ENCODE results near the gene PRXL2B.

Gene PRXL2B

DNA sequence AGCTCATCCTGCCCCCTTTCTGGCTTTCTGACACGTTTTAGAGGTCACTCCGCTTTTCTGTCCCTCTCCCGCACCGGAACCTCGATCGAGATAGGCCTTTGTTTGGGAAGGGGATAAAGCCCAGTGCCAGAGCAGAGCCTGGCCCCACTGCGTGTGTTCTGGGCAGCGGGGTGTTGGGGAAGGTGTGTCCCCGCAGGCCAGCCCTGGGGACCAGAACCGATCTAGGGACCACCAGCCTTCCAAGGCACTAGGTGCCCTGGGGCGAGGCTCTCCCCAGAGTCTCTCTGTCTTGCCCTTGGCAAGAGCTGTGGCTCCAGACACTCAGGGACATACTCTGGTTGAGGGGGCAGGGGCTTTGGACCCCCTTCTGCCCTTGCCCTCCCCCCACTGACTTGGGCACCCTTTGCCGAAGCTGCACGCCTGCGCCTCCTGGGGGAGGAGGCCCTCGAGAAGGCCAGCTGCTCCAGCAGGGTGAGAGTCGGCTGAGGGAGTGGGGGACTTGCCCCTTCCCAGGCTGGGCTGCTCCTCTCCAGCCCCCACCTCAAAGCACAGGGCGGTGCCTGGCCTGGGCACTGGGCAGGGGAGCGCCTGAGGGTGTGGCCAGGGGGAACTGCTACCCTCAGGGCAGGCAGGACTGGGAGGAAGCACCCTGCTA, 16.4 kb downstream of the PRXL2B start:
- DNase-seq = no peak

DNA sequence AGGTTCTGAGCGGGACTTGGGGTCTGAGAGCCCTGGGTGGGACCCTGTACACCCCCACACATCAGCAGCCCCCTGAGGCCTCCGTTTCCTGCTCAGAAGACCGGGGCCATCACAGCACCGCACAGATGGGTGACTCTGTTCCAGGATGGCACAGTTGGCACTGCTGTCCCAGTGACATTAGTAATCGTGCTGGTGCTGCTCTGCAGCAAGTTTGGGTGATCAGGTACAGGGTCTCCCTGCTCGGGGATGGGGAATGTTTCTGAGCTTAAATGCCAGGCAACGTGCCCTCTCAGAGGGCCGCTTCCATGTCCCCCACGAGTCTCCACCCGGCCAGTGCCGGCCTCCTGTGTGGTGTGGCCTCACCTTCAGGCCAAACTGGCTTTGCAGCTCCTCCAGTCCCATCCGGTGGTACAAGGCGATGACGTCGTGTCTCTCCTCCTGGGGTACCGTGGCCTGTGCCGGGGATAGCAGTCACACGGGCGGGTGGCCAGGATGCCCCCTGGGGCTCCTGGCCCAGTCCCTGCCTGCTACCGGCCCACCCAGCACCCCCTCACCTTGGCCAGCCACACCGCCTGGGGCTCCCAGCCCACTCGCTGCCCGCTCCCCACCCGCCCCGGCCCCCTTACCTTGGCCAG, 17.1 kb downstream of the PRXL2B start:
- no peak for DNase-seq

DNA sequence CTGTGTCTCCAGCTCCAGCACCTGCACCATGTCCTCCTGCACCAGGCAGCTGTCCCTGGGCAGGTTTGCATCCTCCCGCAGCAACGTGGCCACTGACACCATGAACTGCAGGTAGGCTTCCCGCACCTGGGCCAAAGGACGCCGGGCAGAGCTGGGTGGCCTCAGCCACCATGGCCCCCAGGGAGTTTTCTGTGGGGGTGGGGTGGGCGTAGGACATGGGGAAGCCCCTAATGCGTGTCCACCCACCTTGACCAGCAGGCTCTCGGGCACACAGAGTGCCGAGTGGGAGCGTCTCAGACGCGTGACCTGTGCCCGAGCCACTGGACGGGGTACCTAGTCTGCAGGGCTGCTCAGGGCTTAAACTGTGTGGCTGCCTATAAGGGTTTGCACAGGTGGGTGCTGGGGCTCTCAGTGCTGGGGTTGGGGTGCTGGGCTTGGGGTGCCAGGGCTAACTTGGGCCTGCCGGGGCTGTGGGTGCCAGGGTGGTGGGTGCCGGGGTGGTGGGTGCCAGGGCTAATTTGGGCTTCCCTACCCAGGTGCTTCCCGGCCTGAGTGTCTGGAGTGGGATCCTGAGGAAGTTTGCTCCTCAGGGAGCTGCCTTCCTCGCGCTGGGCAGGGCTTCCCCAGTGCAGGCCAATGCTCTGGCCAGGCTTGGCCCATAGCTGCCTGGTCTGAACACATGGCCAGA, 17.7 kb downstream of the PRXL2B start:
- no peak for DNase-seq

DNA sequence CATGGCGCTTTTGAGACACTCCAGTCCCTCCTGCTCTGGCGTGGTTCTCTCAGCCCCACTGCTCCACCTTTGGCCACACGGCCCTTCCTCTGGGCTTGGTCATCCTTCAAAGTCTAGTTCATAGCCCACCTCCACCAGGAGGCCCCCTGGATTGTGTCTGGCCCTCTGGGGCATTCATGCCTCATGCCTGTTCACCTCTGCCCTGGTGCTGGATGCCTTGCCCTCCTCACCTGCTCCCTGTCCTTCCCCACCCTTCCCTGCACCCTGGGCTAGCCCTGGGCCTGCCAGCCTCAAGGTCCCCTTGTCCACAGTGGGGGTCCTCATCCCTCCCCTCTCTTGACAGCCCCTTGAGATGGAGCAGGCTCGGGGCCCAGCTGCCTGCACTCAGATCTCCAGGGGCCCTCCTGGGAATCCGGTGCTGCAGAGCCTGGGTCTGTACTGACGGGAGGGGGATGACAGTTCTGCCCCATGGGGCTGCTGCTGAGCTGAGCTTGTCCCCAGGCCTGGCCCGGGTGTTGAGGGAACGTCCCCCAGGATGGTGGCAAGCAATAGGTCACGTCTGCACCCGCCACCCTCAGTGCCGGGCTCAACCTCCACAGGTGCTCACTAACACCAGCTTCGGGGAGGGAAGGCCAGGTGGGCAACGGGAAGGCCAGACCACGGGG, 18.4 kb downstream of the PRXL2B start:
- DNase-seq = no peak

DNA sequence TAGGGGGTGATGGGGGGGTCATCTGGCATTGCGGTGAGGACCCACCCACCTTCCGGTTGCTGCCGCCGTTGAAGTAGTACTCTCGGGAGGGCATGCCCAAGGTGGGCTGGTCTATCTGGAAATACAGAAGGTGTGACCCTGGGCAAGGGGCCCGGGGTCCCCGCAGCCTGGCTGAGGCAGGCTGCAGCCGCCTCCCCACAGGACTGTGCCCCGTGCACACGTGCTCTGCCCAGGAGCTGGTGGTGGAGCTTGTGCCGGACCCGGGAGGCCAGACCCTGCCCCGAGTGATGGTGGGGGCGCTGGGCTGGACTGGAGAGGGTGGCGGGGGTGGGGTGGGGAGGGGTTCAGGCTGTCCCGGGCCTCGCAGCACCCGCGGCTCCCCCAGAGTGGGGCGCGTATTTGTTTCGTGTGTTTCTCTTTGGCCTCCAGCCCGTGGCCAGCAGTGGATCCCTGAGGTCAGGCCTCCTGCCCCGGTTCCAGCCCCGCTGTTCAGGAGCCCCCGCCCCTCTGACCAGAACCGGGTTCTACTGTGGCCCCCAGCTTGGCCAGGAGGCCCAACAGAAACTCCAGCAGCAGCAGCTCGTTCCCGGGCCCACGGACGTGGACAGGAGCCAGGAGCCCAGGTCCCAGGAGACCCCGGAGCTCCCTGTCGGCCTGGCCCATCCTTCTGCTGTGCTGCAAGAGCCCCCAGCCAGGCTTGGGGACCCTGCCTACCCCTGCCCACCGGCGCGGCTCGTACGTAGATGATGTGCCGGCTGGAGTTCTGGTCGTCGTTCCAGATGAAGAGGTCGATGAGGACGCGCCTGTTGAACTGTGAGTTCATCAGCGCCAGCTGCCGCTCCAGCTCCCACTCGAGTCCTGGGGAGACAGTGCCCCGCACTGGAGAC, 19.2 kb downstream of the PRXL2B start:
- no peak for DNase-seq

DNA sequence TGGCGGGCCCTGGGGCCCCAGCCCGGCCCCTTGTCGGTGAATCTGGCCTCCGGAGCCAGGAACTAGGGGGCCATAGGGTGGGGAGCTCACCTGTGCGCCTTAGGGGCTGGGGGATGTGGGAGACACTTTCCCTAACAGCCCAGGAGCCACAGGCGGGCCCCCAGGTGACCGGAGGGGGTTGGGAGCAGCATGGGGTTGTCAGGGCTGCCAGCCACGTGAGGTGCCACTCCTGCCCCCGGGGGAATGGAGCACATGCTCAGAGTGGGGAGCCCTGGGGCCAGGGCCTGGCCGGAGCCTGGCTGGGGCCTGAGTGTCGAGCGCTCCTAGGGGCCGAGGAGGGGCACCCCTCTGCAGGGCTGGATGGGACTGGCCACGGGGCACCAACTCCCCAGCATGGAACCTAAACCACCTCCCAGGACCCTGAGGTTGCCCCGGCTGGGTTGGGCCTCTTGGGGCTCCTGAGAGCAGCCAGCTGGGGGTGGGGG, 19.9 kb downstream of the PRXL2B start:
- DNase-seq = no peak

DNA sequence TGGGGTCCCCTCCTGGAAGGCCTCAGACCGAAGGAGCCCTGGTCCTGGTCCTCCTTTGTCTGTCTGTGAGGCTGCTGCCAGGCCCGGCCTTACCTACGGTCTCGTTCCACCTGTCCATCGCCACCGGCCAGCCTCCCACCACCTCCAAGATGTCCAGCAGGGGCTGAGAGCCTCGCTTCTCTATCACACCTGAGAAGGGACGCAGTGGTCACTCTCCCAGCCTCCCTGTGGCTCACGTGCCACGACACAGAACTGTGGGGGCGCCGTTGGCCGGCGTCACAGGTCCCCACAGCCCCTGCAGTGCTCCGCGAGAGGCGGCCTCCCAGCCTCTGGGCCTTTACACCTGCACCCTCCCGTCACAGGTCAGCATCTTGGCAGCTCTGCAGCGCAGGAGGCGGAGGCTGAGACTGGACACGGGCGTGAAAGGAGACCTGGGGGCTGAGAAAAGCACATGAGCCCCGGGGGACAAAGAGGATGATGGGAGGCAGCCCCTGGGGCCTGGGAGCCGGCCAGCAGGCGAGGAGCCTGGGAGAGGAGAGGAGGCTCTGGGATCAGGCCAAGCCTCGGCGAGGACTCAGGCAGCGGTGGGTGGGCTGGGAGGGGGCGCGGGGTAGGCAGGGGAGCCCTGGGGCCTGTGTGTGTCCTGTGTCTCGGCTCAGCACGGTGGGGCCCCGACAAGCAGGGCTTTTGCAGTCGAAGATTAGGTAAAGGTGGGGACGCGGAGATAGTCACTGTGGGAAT, 20.5 kb downstream of the PRXL2B start:
- DNase-seq = no peak

DNA sequence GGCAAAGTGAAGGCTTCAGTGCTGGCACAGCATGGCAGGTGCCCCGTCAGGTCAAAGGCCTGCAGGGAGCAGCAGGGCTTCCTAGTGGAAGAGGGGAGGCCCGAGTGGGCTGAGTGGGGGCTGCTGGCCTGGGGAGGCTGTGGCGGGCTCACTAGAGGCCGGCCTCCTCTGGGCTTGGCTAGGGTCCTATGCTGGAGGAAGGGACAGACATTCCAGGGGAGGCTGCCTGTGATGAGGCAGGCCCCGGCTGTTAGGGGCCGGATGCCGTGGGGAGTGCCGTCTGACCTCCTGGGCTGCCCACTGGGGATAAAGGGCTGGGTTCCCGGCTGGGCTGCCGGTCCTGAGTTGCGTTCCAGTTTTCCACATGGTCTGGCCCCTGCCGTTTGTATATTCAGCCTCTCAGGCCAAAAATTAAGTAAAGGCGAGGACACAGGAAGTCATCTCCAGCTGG, 21.1 kb downstream of the PRXL2B start:
- DNase-seq = no peak

DNA sequence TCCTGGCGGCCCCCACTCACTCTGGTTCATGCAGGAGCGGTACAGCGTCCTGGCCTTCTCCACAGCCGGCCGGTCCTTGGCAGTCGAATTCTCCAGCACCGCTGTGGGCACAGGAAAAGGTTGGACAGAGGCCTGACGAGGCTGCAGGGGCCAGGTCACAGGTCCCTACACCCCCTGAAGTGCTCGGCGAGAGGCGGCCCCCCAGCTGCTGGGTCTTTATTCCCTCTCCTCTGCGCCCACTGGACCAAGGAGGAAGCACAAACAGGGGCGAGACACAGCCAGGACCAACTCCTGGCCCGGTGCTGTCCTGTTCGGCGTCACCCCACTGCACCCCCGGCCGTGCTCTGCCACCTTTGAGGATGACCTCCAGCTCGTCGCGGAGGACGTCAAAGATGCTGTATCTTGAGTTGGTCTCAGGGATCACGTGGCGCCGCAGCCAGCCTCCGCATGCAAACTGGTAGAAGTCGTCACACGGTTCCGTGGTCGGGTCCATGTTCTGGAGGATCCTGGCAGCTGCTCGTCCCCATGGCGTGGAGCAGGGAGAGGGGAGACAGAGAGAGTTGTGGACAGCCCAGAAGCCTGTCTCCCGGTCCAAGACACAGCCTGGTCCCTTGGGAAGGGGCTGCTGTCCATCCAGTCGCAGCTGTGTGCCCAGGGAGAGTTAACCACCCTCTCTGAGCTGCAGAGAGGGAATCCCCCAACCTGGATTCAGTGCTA, 22.9 kb downstream of the PRXL2B start:
- no peak for DNase-seq

DNA sequence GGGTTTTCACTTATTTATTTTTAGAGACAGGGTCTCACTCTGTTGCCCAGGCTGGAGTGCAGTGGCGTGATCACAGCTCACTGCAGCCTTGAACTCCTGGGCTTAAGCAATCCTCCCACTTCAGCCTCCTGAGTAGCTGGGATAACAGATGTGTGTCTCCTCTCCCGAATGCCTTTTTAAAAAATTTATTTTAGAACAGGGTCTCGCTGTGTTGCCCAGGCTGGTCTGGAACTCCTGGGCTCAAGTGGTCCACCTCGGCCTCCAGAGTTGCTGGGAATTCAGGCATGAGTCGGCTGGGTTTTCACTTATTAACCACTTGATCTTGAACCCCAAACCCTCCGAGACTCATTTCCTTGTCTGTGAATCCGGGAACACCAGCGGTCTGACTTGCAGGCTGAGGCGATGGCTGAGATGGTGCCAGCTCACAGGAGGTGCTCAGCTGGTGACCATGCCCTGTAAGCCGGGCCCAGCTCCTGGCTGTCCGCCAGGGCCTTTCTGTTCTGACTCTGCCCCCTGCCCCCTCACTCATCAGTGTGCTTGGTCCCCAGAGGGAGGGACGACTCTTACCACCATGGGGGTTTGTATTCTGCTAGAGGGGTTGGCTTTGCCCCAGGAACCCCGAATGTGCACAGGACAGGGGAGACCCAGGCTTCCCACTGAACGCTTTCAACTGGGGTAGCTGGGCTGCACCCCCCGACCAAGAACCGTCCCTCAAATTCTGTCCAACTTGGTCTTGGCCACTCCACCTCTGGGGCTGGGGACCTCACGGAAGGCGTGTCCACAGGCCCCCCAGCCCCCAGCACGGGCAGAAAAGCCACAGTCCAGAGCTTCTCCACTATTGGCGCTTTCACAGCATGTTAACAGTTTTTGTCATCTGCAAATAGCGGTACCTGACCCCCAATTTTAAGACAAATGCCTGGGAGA, 23.7 kb downstream of the PRXL2B start:
- no peak for DNase-seq

DNA sequence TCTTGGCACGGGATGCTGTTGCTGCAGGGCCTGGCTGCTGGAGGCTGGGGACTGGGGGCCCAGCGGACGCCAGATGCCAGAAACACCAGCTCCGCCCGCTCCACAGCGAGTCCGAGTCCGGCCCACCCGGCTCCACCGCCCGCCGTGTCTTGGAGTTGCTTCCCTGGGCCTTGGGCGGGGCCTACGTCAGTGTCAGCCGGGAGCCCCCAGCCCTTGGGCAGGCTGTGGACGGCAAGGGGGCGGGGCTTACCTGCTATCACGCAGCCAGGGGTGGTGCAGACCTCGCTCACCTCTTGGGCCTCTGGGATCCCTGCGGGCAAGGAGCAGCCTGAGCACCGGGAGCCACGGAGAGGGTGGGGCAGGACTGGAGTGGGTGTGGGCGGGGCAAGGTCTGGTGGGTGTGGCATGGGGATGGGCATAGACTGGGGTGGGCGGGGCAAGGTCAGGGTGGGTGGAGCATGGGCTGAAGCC, 24.5 kb downstream of the PRXL2B start:
- no peak for DNase-seq

DNA sequence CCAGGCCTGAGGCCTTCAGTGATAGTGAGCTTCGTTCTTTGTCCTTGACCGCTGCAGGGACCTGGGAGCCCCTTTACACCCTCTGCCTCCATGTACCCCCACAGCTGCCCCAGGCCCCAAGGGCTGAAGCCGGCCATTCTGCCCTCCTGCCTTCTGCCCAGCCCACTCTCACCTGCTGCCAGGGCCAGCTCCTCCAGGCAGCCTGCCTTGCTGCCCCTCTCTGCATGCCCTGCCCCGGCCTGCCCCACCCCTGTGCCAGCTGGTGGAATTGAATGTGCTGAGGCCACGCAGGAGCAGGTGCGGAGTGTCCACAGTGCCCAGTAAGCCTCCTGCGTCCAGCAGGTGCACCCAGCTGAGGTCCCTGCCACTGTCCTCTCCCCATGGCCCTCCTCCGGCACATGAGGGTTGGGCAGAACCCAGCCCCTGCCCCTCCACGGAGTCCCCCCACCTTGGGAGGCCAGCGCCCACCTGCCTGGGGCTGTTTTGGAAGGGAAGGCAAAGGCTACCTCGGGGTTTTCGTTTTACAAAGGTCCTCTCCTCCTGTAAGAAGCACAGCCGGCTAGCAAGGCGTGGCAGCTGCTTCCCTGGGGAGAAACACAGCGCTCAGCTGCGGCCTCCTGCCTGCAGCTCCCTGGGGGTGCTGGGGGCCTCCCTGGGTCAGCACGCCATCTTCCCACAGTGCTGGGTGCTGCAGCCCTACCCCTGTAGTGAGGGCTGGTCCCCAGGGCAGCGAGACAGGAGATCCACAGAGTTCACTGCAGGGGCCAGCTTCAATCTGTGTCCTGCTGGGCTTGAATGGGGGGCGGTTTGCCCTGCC, 25.3 kb downstream of the PRXL2B start:
- DNase-seq = no peak

DNA sequence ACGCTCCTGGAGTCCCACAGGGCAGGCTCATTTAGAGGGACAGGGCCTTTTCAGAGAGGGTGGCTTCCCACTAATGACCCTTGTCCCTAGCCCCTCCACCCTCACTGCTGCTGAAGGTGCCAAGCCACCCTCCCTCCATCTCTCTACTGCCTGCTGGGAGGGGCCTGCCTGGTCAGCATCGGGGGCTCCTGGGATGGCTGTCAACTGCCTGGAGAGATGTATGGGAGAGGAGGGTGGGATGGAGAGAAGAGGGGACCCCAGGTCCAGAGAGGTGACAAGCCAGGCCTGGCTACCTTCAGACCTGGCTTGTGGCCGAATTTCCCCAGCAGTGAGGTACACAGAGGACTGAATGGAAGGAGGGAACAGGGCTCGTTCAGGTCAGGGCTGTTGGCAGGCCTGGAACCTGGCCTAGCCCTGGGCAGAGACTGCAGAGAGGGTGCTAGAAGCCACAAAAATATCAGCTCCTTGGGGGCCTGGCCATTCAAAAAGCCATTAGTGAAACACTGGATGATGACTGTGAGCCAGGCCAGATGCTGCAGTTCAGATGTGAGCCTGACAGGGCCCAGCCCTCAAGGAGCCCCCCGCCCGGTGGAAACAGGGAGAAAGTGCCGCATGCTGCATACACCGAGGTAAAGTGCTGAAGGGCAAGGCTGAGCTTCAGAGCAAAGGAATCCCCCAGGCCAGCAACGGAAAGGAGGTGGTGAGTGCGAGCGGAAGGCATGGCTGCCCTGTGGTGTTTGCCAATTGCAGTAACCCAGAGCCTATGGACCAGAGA, 26.2 kb downstream of the PRXL2B start:
- no peak for DNase-seq

DNA sequence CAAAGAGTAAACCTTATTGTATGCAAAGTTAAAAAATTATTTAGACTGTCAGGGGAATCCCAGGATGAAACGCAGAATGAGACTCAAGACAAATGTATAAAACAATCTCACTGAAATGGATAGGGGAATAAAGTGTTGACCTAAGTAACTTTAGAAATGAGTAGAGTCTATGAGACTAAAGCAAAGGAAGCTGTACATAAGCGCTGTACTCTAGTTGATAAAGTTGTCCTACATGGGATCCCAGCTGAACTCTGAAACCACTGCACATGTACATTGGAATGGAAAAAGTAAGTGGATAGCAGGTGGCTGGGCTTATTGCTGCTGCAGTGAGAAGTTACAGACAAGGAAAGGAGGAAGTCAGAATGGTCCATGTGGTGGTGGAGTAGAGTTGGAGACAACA, 27.6 kb downstream of the PRXL2B start:
- no peak for DNase-seq

DNA sequence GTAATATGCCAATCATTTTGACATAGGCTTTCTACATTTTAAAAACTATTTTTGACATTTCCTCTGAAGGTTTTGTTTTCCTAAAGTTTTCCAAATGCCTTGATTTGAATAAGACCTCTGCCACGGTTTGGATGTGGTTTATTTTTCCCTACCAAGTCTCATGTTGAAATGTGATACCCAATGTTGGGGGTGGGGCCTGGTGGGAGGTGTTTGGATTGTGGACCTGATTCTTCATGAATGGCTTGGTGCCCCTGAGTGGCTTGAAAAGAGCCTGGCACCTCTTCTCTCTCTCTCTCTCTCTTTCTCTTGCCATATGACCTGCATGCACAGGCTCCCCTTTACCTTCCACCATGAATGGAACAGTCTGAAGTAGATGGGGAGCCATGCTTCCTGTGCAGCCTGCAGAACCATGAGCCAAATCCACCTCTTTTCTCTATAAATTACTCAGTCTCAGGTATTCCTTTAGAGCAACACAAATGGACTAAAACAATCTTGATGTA, 31.4 kb downstream of the PRXL2B start:
- DNase-seq = no peak

DNA sequence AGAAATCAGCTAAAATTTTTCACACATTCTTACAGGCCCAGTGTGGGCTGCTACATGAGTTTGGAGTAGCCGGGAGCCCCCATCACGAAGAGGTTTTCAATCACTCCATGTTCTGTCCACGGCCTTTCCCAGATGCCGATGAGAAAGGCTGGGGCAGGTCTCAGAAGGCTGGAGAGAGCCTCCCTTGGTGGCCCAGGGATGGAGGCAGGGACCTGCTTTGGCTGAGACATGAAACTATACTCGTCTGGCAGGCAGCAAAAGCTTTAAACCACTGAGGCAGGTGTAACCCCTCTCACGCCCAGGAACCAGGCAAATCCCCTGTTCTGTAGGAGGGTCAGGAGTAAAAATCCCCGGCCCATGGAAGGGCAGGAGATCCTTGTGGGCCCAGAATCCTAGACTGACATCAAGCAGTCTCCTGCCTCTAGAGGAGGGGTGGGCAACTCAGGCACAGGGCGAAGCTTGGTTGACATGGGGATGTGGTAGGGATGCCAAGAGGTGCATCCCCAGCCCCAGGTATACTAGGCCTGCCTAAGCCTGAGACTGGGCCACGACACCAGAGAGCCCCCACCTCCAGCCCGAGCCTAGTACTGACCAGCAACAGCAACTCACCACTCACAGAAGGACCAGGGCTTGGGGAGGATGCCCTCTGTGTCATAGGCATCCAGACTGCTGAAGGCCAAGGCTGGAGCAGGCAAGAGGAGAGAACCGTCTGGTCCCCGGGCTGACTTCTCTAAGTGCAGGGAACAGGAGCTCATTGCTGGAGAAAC, 37.2 kb downstream of the PRXL2B start:
- no peak for DNase-seq

DNA sequence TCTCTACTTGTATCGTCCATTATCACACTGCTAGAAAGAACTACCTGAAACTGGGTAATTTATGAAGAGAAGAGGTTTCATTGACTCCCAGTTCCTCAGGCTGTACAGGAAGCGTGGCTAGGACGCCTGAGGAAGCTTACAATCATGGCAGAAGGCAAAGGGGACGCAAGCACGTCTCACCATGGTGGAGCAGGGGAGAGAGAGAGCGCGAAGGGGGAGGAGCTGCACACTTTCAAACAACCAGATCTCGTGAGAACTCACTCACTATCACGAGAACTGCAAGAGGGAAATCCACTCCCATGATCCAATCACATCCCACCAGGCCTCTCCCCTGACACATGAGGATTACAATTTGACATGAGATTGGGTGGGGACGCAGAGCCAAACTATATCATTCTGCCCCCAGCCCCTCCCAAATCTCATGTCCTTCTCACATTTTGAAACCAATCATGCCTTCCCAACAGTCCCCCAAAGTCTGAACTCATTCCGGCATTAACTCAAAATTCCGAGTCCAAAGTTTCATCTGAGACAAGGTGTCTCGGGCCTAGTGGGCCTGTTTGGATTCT, 38.2 kb downstream of the PRXL2B start:
- no peak for DNase-seq
